ENCODE data around the gene LRP11. TPM values are rescaled to one million over a fixed set of nuclear protein-coding genes. Genes with fewer than 3 reads are reported as not detected.
"Not testable (repeated sequence)": the region's sequence is repeated elsewhere in the genome, so short reads cannot be mapped to it uniquely, and the experiment has no call there.

The LRP11 gene, protein sequence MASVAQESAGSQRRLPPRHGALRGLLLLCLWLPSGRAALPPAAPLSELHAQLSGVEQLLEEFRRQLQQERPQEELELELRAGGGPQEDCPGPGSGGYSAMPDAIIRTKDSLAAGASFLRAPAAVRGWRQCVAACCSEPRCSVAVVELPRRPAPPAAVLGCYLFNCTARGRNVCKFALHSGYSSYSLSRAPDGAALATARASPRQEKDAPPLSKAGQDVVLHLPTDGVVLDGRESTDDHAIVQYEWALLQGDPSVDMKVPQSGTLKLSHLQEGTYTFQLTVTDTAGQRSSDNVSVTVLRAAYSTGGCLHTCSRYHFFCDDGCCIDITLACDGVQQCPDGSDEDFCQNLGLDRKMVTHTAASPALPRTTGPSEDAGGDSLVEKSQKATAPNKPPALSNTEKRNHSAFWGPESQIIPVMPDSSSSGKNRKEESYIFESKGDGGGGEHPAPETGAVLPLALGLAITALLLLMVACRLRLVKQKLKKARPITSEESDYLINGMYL
- 26.3 and 32.6 TPM in 2 replicates for polyA plus RNA-seq (2011; rRNA removed)
- polyA minus RNA-seq (2011; rRNA and poly(A)+ RNA removed), result 31.0 and 46.7 TPM in 2 replicates

DNA sequence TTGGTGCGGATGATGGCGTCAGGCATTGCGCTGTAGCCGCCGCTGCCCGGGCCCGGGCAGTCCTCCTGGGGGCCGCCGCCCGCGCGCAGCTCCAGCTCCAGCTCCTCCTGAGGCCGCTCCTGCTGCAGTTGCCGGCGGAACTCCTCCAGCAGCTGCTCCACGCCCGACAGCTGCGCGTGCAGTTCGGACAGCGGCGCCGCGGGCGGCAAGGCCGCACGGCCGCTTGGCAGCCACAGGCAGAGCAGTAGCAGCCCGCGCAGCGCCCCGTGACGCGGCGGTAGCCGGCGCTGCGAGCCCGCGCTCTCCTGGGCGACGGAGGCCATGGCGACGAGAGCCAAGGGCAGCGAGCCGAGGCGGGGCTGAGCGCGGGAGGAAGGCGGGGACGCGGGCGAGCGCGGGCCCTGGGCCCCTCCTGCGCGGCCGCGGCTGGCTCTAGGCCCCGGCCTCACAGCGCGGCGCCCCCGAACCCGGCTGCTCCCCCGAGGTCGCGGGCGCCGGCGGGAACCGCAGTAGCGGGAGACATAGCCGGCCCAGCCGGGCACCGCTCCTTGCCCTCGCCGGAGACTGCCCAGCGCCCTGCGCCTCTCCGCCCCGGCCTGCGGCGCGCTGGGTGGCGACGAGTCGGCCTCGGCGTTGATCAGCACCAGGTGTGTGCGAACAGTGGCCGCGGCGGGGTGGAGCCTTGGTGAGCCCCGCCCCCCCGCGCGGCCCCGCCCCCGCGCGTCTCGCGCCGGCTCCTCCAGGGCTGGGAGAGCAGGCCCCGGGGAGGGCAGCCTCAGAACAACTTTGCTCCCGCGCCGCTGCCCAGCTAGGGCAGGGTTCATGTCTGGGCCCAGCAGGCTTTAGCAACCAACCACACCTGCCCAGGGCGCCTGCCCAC lies at the start of gene LRP11:
Gene LRP11 (minus strand): TSS at position 662 of the 880 bp plus-strand sequence. CDS start 339 bp downstream, at position 323.
- Histone ChIP-seq H3K27me3 (ENCODE audit: control insufficient read depth, insufficient read depth, low read length) (no peaks in the 10 kb centered on the region), H3K4me3 (ENCODE audit: low read depth, low read length) (peak within 1 kb of the TSS; percentile 65), H3K36me3 (ENCODE audit: control insufficient read depth, insufficient read depth, low read length) (no peaks in the 10 kb centered on the region)
- ChIA-PET POLR2A (no interaction called here), CTCF (interaction anchor here (0.7 to 3.8 kb wide), 8 partner anchors 14 to 474 kb away, joined by 3 to 27 read pairs (median 6); no protein-coding TSS in a partner anchor)
- TF ChIP-seq, protein P1, sequence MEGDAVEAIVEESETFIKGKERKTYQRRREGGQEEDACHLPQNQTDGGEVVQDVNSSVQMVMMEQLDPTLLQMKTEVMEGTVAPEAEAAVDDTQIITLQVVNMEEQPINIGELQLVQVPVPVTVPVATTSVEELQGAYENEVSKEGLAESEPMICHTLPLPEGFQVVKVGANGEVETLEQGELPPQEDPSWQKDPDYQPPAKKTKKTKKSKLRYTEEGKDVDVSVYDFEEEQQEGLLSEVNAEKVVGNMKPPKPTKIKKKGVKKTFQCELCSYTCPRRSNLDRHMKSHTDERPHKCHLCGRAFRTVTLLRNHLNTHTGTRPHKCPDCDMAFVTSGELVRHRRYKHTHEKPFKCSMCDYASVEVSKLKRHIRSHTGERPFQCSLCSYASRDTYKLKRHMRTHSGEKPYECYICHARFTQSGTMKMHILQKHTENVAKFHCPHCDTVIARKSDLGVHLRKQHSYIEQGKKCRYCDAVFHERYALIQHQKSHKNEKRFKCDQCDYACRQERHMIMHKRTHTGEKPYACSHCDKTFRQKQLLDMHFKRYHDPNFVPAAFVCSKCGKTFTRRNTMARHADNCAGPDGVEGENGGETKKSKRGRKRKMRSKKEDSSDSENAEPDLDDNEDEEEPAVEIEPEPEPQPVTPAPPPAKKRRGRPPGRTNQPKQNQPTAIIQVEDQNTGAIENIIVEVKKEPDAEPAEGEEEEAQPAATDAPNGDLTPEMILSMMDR (IDR thresholded peaks at IDR 0.05; ENCODE audit: insufficient read depth, low read depth, low read length), result no peak
- no peak for DNase-seq (ENCODE audit: low read depth)

DNA sequence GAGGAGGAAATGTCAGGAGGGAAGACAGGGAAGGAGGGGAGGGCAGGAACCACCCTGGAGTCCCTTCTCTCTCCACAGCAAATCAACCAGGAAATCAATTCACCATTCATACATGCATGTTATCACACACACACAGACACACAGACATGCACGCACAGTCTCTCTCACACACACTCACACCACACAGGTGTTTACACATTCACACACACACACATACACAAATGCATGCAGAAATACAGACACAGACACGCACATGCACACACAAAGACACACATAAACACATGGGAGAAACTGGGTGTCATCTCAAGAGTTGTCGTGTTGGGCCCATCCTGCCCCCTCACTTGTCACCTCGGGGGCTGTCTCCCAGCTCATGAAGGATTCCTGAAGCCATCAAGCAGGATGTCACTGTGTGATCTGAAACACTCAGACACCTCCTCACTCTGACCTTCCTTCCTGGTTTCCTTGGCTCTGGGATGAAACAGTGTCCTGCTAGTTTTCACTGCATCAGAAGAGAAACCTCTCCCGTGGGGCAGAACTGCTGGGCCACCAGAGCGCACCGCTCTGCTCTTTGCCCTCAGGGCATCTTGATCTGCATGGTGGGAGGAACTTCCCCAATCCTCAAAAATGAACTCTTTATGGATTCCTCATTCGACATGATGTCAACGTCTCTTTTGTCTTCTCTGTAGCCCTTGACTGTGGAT lies 49.5 kb upstream of the LRP11 start:
- ChIA-PET POLR2A (no interaction called here), CTCF (no interaction called here)
- no peak for DNase-seq (ENCODE audit: low read depth)
- no peak overlapping the region for H3K4me3 ChIP-seq (ENCODE audit: low read depth, low read length)
- H3K27me3 ChIP-seq (ENCODE audit: control insufficient read depth, insufficient read depth, low read length), result peaks cover 10% of the 10 kb centered on the region
- TF ChIP-seq, protein P1 (IDR thresholded peaks at IDR 0.05; ENCODE audit: insufficient read depth, low read depth, low read length), result no peak
- H3K36me3 ChIP-seq (ENCODE audit: control insufficient read depth, insufficient read depth, low read length), result no peaks in the 10 kb centered on the region

DNA sequence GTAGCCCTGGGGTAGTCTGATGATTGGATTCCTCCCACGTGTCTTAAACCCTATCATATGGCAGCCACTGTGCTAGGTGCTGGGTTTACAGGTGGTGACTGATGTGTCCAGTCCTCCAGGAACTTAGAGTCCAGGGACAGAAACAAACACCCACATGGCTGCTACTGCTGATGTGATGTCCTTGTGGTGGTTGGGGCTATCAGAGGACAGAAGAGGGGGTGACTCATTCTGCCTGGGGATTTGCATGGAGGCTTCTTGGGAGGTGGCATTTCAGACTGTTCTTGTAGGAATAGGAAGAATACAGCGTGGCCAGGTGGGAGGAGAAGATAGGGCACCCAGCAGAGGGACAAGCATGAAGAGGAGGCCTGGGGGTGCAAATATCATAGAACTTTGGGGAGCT lies 48.9 kb upstream of the LRP11 start:
- TF ChIP-seq, protein P1 (IDR thresholded peaks at IDR 0.05; ENCODE audit: insufficient read depth, low read depth, low read length), result no peak
- ChIA-PET CTCF (interaction anchor here (0.8 kb wide), 1 partner anchor 78 kb away, joined by 4 read pairs; no protein-coding TSS in a partner anchor), POLR2A (no interaction called here)
- Histone ChIP-seq H3K36me3 (ENCODE audit: control insufficient read depth, insufficient read depth, low read length) (no peaks in the 10 kb centered on the region), H3K4me3 (ENCODE audit: low read depth, low read length) (no peak overlapping the region), H3K27me3 (ENCODE audit: control insufficient read depth, insufficient read depth, low read length) (peaks cover 10% of the 10 kb centered on the region)
- DNase-seq (ENCODE audit: low read depth), result no peak

DNA sequence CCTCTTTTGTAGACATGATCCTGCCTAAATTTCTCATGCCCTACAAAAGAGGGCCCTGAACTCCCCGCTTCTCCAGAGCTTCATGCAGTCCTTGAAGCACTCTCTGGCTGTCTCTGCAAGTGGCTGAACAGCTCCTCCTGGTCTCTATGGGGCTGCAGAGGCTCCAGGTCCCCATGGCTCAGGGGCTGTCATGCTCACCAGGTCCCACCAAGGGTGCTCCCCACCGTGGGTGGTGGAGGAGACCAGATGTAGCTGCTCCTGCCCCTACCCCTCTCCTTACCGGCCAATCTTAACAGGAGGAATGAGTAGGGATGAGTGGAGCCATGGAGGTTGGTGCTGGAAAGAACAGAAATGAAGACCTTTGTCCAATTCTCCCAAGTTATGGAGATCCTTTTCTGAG lies 48.5 kb upstream of the LRP11 start:
- POLR2A ChIA-PET; H3K36me3 ChIP-seq (ENCODE audit: control insufficient read depth, insufficient read depth, low read length); DNase-seq (ENCODE audit: low read depth); H3K4me3 ChIP-seq (ENCODE audit: low read depth, low read length): not testable (repeated sequence)
- CTCF ChIA-PET, result interaction anchor here (0.8 to 1.4 kb wide), 3 partner anchors 11 to 77 kb away, joined by 3 to 5 read pairs (median 4); no protein-coding TSS in a partner anchor
- peaks cover 10% of the 10 kb centered on the region for H3K27me3 ChIP-seq (ENCODE audit: control insufficient read depth, insufficient read depth, low read length)

DNA sequence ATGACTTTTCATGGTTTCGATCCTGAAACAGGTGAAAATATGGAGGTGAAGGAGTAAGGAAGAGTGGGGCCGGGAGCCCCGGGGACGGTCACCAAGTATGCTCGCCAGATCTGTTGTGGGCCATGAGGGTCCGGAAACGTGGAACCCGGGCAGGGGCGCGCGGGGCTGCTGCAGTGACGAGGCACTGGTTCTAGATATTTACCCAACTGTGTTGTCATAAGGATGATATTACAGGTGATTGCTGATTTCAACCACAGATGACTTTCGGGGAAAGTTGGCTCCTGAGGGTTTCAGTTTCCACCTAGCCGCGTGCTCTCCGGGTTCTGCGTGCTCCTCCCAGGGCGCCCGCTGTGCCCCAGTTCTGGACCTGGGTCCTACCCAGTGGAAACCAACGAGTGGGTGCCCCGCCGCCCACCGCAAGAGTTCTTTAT lies 46.6 kb upstream of the LRP11 start:
- ChIA-PET POLR2A (no interaction called here), CTCF (no interaction called here)
- TF ChIP-seq, protein P1 (IDR thresholded peaks at IDR 0.05; ENCODE audit: insufficient read depth, low read depth, low read length), result no peak
- H3K27me3 ChIP-seq (ENCODE audit: control insufficient read depth, insufficient read depth, low read length), result peaks cover 7% of the 10 kb centered on the region
- H3K36me3 ChIP-seq (ENCODE audit: control insufficient read depth, insufficient read depth, low read length), result no peaks in the 10 kb centered on the region
- DNase-seq (ENCODE audit: low read depth), result no peak
- H3K4me3 ChIP-seq (ENCODE audit: low read depth, low read length), result no peak overlapping the region
